Duodenal mucosa (tissue), 2 donors: ENCODE measurements around the gene SCART1.
"Not testable (repeated sequence)": the region's sequence is repeated elsewhere in the genome, so short reads cannot be mapped to it uniquely, and the experiment has no call there.

Experiments used
- H3K27ac ChIP-seq: one replicate; pipeline ENCODE4 v1.7.0; 2013; ENCODE audit warnings: low read depth, low read length
- H3K27me3 ChIP-seq, 2 donors: one replicate each; pipeline ENCODE4 v1.7.0; 2013; ENCODE audit warnings: low read length in 2 of 2, control low read depth in 1 of 2; ENCODE audit not compliant: insufficient read depth in 2 of 2, control insufficient read depth in 1 of 2
- H3K36me3 ChIP-seq, 2 donors: one replicate each; pipeline ENCODE4 v1.7.0; 2013; ENCODE audit warnings: low read length in 2 of 2, control low read depth in 1 of 2; ENCODE audit not compliant: insufficient read depth in 2 of 2, control insufficient read depth in 1 of 2
- H3K4me1 ChIP-seq, 2 donors: one replicate each; pipeline ENCODE4 v1.7.0; 2013; ENCODE audit warnings: low read length in 2 of 2, control low read depth in 1 of 2; ENCODE audit not compliant: insufficient read depth in 2 of 2, control insufficient read depth in 1 of 2
- H3K4me3 ChIP-seq, 2 donors: one replicate each; pipeline ENCODE4 v1.7.0; 2013; ENCODE audit warnings: low read length in 2 of 2, low read depth in 1 of 2
- H3K9ac ChIP-seq, 2 donors: one replicate each; pipeline ENCODE4 v1.7.0; 2013; ENCODE audit warnings: low read length in 2 of 2, low read depth in 1 of 2
- H3K9me3 ChIP-seq, 2 donors: one replicate each; pipeline ENCODE4 v1.7.0; 2013; ENCODE audit warnings: low read length in 2 of 2, control low read depth in 1 of 2; ENCODE audit not compliant: control insufficient read depth in 1 of 2

SCART1 gene

GRCh38 chr10:133420028-133420427, 33.7 kb upstream of the SCART1 start:
- H3K27ac ChIP-seq: no peak overlapping the region
- peaks cover 5 to 10% of the 10 kb centered on the region in 2 donors for H3K27me3 ChIP-seq
- H3K9ac ChIP-seq: no peak overlapping the region
- no peaks in the 10 kb centered on the region for H3K4me1 ChIP-seq
- no peaks in the 10 kb centered on the region for H3K9me3 ChIP-seq
- peaks cover 18 to 37% of the 10 kb centered on the region in 2 donors for H3K36me3 ChIP-seq
- H3K4me3 ChIP-seq: no peak overlapping the region

- Histone ChIP-seq H3K9me3 (no peaks in the 10 kb centered on the region), H3K27ac (no peak overlapping the region), H3K4me3 (no peak overlapping the region), H3K36me3 (peaks cover 15 to 32% of the 10 kb centered on the region in 2 donors), H3K9ac (no peak overlapping the region), H3K4me1 (no peaks in the 10 kb centered on the region), H3K27me3 (peaks cover 5 to 10% of the 10 kb centered on the region in 2 donors)
Observed at GRCh38 chr10:133420579-133420978, 33.2 kb upstream of the SCART1 start.

GRCh38 chr10:133421336-133422222, 32.2 kb upstream of the SCART1 start:
- no peak overlapping the region for H3K27ac ChIP-seq
- no peak overlapping the region for H3K9ac ChIP-seq
- H3K4me1 ChIP-seq: no peaks in the 10 kb centered on the region
- peaks cover 5 to 10% of the 10 kb centered on the region in 2 donors for H3K27me3 ChIP-seq
- H3K36me3 ChIP-seq: peaks cover 13 to 30% of the 10 kb centered on the region in 2 donors
- H3K4me3 ChIP-seq: no peak overlapping the region
- no peaks in the 10 kb centered on the region for H3K9me3 ChIP-seq

GRCh38 chr10:133422223-133422806, 31.4 kb upstream of the SCART1 start:
- no peak overlapping the region for H3K9ac ChIP-seq
- no peaks in the 10 kb centered on the region for H3K4me1 ChIP-seq
- H3K27ac ChIP-seq: no peak overlapping the region
- H3K27me3 ChIP-seq: peaks cover 5 to 10% of the 10 kb centered on the region in 2 donors
- H3K36me3 ChIP-seq: peaks cover 13 to 30% of the 10 kb centered on the region in 2 donors
- H3K4me3 ChIP-seq: no peak overlapping the region
- no peaks in the 10 kb centered on the region for H3K9me3 ChIP-seq

DNA sequence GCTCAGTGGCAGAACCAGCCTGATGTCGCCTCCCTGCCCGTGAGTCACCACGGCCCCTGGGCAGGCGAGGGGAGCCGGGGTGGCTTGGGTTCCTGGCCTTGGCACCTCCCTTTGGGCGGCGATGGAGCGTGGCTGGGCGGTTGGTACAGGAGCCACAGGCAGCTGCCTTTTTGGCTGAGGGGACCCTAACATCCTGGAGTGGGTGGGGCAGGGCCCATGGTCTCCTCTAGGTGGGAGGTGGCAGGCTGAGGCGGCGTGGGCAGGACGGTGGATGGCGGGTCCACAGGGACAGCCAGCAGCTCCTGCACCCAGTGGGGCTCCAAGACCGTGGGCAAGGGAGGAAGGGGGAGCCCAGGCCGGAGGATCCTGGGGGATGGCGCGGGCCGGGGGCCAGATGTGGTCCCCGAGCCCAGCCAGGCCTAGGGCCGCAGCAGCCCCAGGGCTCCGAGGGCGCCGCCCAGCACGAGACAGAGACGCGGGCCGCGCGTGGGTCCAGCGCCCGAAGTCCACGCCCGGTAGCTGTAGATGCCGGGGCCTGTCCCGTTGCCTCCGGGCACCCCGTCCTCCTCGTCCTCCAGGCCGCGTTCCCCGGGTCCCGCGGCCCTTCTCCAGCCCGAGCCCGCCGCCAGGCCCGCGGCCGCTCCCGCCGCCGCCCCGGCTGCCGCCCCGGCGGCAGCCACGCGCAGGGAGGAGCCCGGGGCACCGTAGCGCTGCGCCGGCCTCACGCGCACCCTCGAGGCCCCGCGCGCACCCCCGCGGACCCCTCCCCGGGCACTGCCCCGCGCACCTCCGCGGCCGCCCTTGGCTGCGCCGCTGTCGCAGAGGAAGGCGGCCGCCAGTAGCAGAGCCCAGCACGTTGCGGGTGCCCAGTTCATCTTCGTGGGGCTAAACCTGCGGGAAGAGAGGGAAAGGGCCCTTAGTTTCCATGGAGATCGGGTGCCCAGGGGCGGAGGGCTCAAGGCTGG, 30.7 kb upstream of the SCART1 start:
- Histone ChIP-seq H3K4me1 (no peaks in the 10 kb centered on the region), H3K4me3 (no peak overlapping the region), H3K9me3 (no peaks in the 10 kb centered on the region), H3K36me3 (peaks cover 13 to 29% of the 10 kb centered on the region in 2 donors), H3K27ac (no peak overlapping the region), H3K9ac (no peak overlapping the region), H3K27me3 (peaks cover 5 to 10% of the 10 kb centered on the region in 2 donors)

DNA sequence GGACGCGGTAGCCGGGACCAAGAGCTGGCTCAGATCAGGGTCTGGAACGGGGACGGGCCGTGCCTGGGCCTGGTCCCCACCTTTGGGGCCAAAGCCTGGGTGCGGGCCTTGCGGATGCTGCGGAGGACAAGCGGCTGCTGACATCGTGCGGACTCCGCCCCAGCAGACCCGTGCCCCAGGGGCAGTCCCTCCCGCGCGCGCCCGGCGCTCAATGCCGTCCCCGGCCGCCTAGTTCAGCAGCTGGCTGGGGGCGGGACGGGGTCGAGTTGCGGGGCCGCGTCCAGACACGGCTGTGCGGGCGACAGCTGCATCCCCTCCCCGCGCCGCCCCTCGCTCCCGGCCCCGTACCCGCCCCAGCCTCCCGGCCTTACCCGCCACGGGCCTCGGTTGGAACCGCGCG, 29.6 kb upstream of the SCART1 start:
- not testable (repeated sequence) for H3K4me3 ChIP-seq, H3K9me3 ChIP-seq, H3K4me1 ChIP-seq, H3K27ac ChIP-seq, H3K9ac ChIP-seq
- H3K36me3 ChIP-seq: peaks cover 13 to 19% of the 10 kb centered on the region in 2 donors
- peaks cover 5 to 10% of the 10 kb centered on the region in 2 donors for H3K27me3 ChIP-seq

GRCh38 chr10:133424601-133425000, 29.1 kb upstream of the SCART1 start, which contains the start of gene SPRN:
Gene SPRN, minus strand, starts transcription at chr10:133424625. Its CDS starts 944 bp downstream, at chr10:133423681.
- H3K4me1 ChIP-seq, H3K9me3 ChIP-seq, H3K4me3 ChIP-seq, H3K9ac ChIP-seq, H3K27ac ChIP-seq: not testable (repeated sequence)
- Histone ChIP-seq H3K27me3 (peaks cover 5 to 10% of the 10 kb centered on the region in 2 donors), H3K36me3 (peaks cover 12 to 14% of the 10 kb centered on the region in 2 donors)

DNA sequence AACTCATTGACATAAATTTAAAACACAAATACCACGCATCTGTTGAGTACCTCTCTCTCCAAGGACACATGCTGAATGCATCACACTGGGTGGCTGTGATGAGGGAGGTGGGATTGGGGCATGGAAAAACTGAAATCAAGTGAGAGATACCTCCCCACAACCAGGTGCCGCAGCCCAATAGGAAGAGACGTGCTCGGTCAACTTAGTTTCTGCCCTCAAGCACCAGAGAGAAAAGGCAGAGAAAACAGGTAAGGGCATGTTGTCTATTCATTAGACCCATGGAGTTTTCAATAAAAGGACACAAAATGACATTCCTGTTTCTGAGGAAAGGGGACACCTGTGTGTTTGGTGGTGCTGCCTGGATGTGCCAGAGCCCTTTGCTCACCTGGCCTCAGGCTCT, 24.2 kb upstream of the SCART1 start:
- H3K9me3 ChIP-seq, H3K36me3 ChIP-seq, H3K27me3 ChIP-seq, H3K27ac ChIP-seq, H3K9ac ChIP-seq, H3K4me3 ChIP-seq, H3K4me1 ChIP-seq: not testable (repeated sequence)

DNA sequence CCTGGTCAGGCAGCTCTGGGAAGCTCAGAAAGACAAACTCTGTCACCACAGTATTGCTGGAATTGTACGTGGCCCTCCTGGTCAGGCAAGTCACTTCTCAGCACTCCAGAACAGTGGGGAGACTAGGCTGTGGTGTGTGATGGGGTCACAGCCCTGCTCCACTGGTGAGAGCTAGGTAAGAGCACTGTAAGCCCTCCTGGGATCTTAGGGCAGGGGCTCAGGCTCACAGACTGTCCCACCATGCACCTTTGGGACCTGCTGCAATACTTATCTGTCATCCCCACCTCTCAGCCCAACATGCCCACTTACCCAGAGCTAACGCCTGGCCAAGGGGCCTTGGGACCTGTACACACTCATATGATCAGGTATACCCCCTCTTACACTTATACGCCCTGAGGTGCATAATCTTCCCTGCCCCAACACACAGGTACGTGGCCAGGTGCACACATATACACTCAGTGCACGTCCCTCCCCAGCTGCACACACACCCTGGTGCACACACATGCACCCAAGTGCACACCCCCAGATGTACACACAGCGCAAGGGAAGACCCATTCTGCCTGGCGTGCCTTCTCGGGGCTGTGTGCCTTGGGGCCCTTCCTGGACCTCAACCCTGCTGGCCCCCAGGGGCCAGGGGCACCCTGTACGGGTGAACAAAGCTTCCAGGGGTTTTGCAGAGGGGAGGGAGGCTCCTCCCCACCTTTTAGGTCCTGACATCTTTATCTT, 21.7 kb upstream of the SCART1 start:
- H3K36me3 ChIP-seq, H3K9ac ChIP-seq, H3K27me3 ChIP-seq, H3K4me3 ChIP-seq, H3K4me1 ChIP-seq, H3K9me3 ChIP-seq, H3K27ac ChIP-seq: not testable (repeated sequence)
